Omental fat pad (tissue), 4 donors: ENCODE measurements around the gene HSP90AA1. TPM values are rescaled to one million over a fixed set of nuclear protein-coding genes. Genes with fewer than 3 reads are reported as not detected.

Source experiments
- ATAC-seq: fragments of 150-250 bp; one replicate; pipeline ENCODE4 v1.9.1; 2016; ENCODE audit warnings: mild to moderate bottlenecking, moderate library complexity; ENCODE audit not compliant: low FRiP score
- DNase-seq: peaks from one replicate; pipeline ENCODE4 v3.0.0-alpha.2; 2019; ENCODE audit warnings: low spot score
- total RNA-seq, 4 donors: library from RNA; depleted of rRNA; stranded (reverse); fragments of >200 nt; gene quantifications; one replicate each; pipeline ENCODE4 v1.1.0, GENCODE V29; 2016
- TF ChIP-seq, protein P1 (sequence below), 3 donors: fragments of 450-650 bp; IDR thresholded peaks; one replicate each; pipeline ENCODE4 v1.5.1; 2016 to 2017; ENCODE audit warnings: antibody characterized with exemption in 3 of 3, mild to moderate bottlenecking in 3 of 3, moderate library complexity in 2 of 3

Gene HSP90AA1
- total RNA-seq, 4 donors from 2014 or later, result 453 to 1,533 (median 691) TPM

DNA sequence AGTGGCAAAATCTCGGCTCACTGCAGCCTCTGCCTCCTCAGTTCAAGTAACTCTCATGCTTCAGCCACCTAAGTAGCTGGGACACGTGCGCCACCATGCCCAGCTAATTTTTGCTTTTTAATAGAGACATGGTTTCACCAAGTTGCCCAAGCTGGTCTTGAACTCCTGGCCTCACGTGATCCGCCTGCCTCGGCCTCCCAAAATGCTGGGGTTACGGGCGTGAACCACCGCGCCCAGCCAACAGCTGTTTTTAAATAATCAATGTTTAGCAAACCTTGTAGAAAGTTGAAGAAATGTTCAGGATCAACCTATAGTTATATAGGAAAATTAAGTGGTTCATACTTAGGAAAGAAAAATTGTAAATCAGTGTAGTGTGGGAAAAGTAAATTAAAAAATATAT is 6.0 kb upstream of the HSP90AA1 start:
- ATAC-seq (no peak), DNase-seq (no peak)
- TF ChIP-seq, protein P1, sequence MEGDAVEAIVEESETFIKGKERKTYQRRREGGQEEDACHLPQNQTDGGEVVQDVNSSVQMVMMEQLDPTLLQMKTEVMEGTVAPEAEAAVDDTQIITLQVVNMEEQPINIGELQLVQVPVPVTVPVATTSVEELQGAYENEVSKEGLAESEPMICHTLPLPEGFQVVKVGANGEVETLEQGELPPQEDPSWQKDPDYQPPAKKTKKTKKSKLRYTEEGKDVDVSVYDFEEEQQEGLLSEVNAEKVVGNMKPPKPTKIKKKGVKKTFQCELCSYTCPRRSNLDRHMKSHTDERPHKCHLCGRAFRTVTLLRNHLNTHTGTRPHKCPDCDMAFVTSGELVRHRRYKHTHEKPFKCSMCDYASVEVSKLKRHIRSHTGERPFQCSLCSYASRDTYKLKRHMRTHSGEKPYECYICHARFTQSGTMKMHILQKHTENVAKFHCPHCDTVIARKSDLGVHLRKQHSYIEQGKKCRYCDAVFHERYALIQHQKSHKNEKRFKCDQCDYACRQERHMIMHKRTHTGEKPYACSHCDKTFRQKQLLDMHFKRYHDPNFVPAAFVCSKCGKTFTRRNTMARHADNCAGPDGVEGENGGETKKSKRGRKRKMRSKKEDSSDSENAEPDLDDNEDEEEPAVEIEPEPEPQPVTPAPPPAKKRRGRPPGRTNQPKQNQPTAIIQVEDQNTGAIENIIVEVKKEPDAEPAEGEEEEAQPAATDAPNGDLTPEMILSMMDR (IDR thresholded peaks at IDR 0.05), result no peak

DNA sequence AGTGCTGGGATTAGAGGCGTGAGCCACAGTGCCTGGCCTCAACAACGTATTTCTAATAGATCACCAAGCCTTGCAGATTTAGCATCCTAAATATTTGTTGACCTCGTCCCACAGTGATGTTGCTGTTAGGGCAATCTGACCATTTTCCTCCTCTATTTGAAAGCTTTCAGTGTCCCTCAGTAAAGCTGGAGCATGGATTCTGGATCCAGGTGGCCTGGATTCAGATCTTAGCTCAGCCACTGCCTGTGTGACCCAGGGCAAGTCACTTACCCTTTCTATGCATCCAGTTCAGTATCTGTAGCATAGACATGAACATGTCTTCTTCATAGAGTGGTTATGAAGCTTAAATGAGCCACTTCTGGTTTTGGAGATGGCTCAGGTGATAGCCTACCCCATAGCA is 3.9 kb upstream of the HSP90AA1 start:
- TF ChIP-seq, protein P1 (IDR thresholded peaks at IDR 0.05), result no peak
- DNase-seq (no peak), ATAC-seq (no peak)

DNA sequence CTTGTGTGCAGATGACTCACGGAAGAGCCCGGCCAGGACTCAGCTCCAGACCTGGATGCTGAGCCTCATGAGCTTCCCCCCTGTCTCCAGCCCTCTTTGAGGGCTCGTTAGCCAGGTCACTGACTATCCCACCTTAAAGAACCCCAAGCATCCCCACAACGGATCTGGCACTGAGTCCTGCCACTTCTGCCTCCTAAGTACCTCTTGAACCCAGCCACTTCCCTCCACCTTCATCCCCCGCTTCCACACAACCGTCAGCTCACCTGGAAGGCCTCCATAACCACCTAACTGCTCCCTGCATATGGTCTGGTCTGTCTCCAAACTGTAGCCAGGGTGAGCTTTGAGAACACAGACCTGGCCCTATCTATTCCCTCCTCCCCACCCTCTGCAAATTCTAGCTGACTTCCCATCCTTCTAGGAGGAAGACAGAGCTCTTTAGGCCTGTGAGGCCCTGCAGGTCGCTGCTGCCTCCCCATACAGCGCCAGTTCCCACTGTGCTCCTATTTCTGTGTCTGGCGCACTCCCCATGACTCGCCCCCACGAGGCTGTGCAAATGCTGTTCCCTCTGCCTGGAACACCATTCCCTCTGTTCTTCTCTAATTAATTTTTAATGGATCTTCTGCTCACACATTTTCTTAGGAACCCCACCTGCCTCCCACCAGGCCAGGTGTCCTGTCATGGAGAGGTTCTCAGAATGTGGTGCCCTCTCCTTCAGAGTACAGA is 2.9 kb upstream of the HSP90AA1 start:
- ATAC-seq (no peak), DNase-seq (no peak)
- TF ChIP-seq, protein P1 (IDR thresholded peaks at IDR 0.05), result no peak

DNA sequence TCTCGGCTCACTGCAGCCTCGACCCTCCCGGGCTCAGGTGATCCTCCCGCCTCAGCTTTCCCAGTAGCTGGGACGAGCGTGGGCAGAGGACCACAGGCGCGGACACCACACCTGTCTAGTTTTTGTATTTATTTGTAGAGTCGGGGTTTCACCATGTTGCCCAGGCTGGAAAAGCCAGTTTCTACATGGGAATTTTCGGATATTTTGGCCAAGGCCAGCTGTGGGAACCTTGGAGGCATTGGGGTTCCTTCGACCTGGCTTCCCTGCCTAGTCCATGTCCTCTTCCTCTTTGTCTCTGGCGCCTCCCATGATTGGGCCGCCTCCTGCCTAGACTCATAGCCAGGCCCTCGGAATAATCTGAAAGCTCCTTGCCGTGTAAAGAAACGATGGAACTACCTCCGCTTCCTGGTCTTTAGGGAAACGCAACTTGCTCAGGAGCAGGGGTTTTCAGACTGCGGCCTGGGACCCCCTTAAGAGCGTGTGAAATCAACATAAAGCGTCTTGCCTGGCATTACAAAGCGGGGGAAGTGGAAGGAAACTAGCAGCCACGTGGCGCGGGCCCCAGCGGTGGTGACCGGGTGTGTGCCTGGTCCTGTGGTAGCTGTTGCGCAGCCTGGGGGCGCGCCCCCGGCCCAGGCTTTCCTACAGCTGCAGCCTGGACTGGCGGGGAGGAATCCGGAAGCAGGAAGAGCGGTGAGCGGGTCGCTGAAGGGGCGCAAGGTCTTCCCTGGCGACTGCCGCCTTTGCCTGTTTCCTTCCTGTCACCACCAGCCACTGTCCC is 1.4 kb upstream of the HSP90AA1 start:
- DNase-seq (no peak), ATAC-seq (no peak)
- TF ChIP-seq, protein P1 (IDR thresholded peaks at IDR 0.05), result no peak

DNA sequence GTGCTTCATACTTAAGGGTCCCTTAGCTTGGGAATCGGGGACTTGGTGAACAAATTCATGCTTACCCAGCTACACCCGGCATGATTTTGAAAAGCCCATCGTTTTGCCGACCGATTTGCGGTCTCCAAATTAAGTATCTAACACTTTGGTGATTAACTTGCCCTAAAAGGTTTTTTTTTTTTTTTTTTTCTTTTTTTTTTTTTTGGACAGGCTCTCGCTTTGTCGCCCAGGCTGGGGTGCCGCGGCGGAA is 843 bp upstream of the HSP90AA1 start:
- TF ChIP-seq, protein P1 (IDR thresholded peaks at IDR 0.05), result no peak
- no peak for DNase-seq
- no peak for ATAC-seq

DNA sequence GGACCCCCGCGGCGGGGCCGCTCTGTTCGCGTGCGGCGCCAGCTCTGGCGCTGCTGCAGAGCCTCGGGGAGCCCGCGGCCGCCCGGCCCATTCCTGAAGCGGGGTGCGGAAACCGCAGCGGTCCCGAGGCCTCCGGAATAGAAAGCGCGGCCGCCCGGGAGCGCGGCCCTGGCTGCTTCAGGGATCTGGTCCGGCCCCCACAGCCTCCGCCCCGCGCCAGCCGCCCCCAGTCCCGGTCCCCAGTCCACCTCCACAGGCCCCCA is 204 bp downstream of the HSP90AA1 start:
- ATAC-seq (no peak), DNase-seq (no peak)
- TF ChIP-seq, protein P1 (IDR thresholded peaks at IDR 0.05), result no peak
